Gastrocnemius medialis (tissue), 4 donors: ENCODE measurements around the gene CALHM2. TPM values are rescaled to one million over a fixed set of nuclear protein-coding genes. Genes with fewer than 3 reads are reported as not detected.
"Not testable (repeated sequence)": the region's sequence is repeated elsewhere in the genome, so short reads cannot be mapped to it uniquely, and the experiment has no call there.

Experiments used
- ATAC-seq, 2 donors: fragments of 150-250 bp; one replicate each; pipeline ENCODE4 v1.9.1; 2016
- DNase-seq, 2 donors: peaks; one replicate each; pipeline ENCODE4 v3.0.0-alpha.2; 2019
- H3K27ac ChIP-seq, 4 donors: fragments of 200-600 bp; sonication (generic); 1 replicate in 1 of 4; 2 replicates in 3 of 4; pipeline ENCODE4 v1.5.1; 2016 to 2018; ENCODE audit warnings: mild to moderate bottlenecking in 2 of 4, moderate library complexity in 1 of 4
- H3K27me3 ChIP-seq, 3 donors: fragments of 200-600 bp; sonication (generic) in 2 of 3; 1 replicate in 1 of 3; 2 replicates in 2 of 3; pipeline versions ENCODE4 v1.5.1 to v1.6.0; 2016 to 2019; ENCODE audit warnings: mild to moderate bottlenecking in 1 of 3, moderate library complexity in 1 of 3
- H3K36me3 ChIP-seq, 2 donors: fragments of 200-600 bp; sonication (generic) in 1 of 2; one replicate each; pipeline ENCODE4 v1.5.1; 2017 to 2018
- H3K4me1 ChIP-seq, 2 donors: fragments of 200-600 bp; sonication (generic) in 1 of 2; one replicate each; pipeline ENCODE4 v1.5.1; 2016 to 2017; ENCODE audit warnings: mild to moderate bottlenecking in 2 of 2
- H3K4me3 ChIP-seq, 4 donors: fragments of 200-600 bp; sonication (generic) in 3 of 4; 1 replicate in 1 of 4; 2 replicates in 3 of 4; pipeline ENCODE4 v1.5.1; 2016 to 2019; ENCODE audit warnings: mild to moderate bottlenecking in 2 of 4
- H3K9me3 ChIP-seq, 3 donors: fragments of 200-600 bp; sonication (generic) in 2 of 3; 1 replicate in 1 of 3; 2 replicates in 2 of 3; pipeline ENCODE4 v1.5.1; 2016 to 2019
- CTCF ChIP-seq, 5 experiments: fragments of 450-650 bp in 3 of 5; fragments of 200-600 bp in 2 of 5; sonication (generic) in 2 of 5; IDR thresholded peaks in 4 of 5; conservative IDR thresholded peaks in 1 of 5; 1 replicate in 4 of 5; 2 replicates in 1 of 5; pipeline ENCODE4 v1.5.1; 2016 to 2019; ENCODE audit warnings: antibody characterized with exemption in 5 of 5, mild to moderate bottlenecking in 3 of 5, moderate library complexity in 3 of 5
- POLR2A ChIP-seq, 2 donors: fragments of 450-650 bp; IDR thresholded peaks; one replicate each; pipeline ENCODE4 v1.6.1; 2017; ENCODE audit warnings: antibody characterized with exemption in 2 of 2, mild to moderate bottlenecking in 2 of 2, moderate library complexity in 2 of 2
- in situ Hi-C, 4 donors: fragments of 200-750 bp; cut with MboI; loops; one replicate each; pipeline versions ENCODE4 v1.15.0 to v1.8.0; 2017; ENCODE audit warnings: low sequenced_read_pairs in 4 of 4
- intact Hi-C: fragments of 100-400 bp; cut with DNase I; formaldehyde crosslinking; loops from one replicate; pipeline ENCODE4 v1.15.1; 2023; ENCODE audit warnings: low total_unique reads
- total RNA-seq, 4 donors: library from RNA; depleted of rRNA; stranded (reverse); fragments of >200 nt; gene quantifications; one replicate each; pipeline versions ENCODE4 v1.1.0 to v1.2.3, GENCODE V29; 2016

The CALHM2 gene
- total RNA-seq, 4 donors from 2014 or later = 8.9 to 19.8 (median 16.9) TPM

GRCh38 chr10:103419101-103419500 is 33.1 kb downstream of the CALHM2 start:
- H3K27me3 ChIP-seq = no peaks in the 10 kb centered on the region
- ATAC-seq = no peak
- no peak for DNase-seq
- in situ Hi-C loops (loop anchor here in 3 of 4 donors (5.0 to 25.0 kb wide), 5 partner anchors 63 to 268 kb away; no protein-coding TSS in a partner anchor), intact Hi-C loops (no loop called here)
- H3K9me3 ChIP-seq = no peaks in the 10 kb centered on the region
- no peak overlapping the region for H3K4me3 ChIP-seq
- no peak for TF ChIP-seq CTCF (IDR thresholded peaks at IDR 0.05 in 4 of 5, conservative IDR thresholded peaks at IDR 0.05 in 1 of 5)
- TF ChIP-seq POLR2A (IDR thresholded peaks at IDR 0.05) = no peak
- peaks cover 6 to 96% of the 10 kb centered on the region in 2 donors for H3K36me3 ChIP-seq
- no peak overlapping the region for H3K27ac ChIP-seq
- H3K4me1 ChIP-seq = no peaks in the 10 kb centered on the region

GRCh38 chr10:103417601-103418000 is 34.6 kb downstream of the CALHM2 start:
- DNase-seq (no peak), ATAC-seq (no peak)
- in situ Hi-C loops (loop anchor here in 3 of 4 donors (5.0 to 25.0 kb wide), 5 partner anchors 65 to 270 kb away; no protein-coding TSS in a partner anchor), intact Hi-C loops (loop anchor here (1.0 to 2.0 kb wide), 2 partner anchors 65 to 175 kb away; no protein-coding TSS in a partner anchor)
- Histone ChIP-seq H3K36me3 (peaks cover 6 to 96% of the 10 kb centered on the region in 2 donors), H3K27me3 (no peaks in the 10 kb centered on the region), H3K27ac (no peak overlapping the region), H3K4me1 (no peaks in the 10 kb centered on the region), H3K4me3 (no peak overlapping the region), H3K9me3 (no peaks in the 10 kb centered on the region)
- TF ChIP-seq POLR2A (IDR thresholded peaks at IDR 0.05) (no peak), CTCF (IDR thresholded peaks at IDR 0.05 in 4 of 5, conservative IDR thresholded peaks at IDR 0.05 in 1 of 5) (no peak)

GRCh38 chr10:103417148-103417469 is 35.1 kb downstream of the CALHM2 start:
- TF ChIP-seq CTCF (IDR thresholded peaks at IDR 0.05 in 4 of 5, conservative IDR thresholded peaks at IDR 0.05 in 1 of 5) = peak in 1 of 5 experiments; percentile 2
- H3K36me3 ChIP-seq = peaks cover 6 to 96% of the 10 kb centered on the region in 2 donors
- H3K27me3 ChIP-seq, H3K27ac ChIP-seq, H3K4me3 ChIP-seq, ATAC-seq, H3K9me3 ChIP-seq, H3K4me1 ChIP-seq, DNase-seq: not testable (repeated sequence)
- intact Hi-C loops (loop anchor here (1.0 to 2.0 kb wide), 2 partner anchors 65 to 176 kb away; no protein-coding TSS in a partner anchor), in situ Hi-C loops (loop anchor here in 3 of 4 donors (5.0 to 25.0 kb wide), 5 partner anchors 65 to 270 kb away; no protein-coding TSS in a partner anchor)

- Histone ChIP-seq H3K36me3 (peaks cover 6 to 99% of the 10 kb centered on the region in 2 donors), H3K9me3 (no peaks in the 10 kb centered on the region), H3K4me1 (no peaks in the 10 kb centered on the region), H3K27me3 (no peaks in the 10 kb centered on the region), H3K27ac (no peak overlapping the region), H3K4me3 (no peak overlapping the region)
- in situ Hi-C loops (loop anchor here in 3 of 4 donors (5.0 to 25.0 kb wide), 5 partner anchors 66 to 271 kb away; no protein-coding TSS in a partner anchor), intact Hi-C loops (loop anchor here (1.0 to 2.0 kb wide), 2 partner anchors 66 to 176 kb away; no protein-coding TSS in a partner anchor)
- DNase-seq (peak in 1 of 2 donors; percentile 51), ATAC-seq (peak; percentile 33 to 60)
- TF ChIP-seq CTCF (IDR thresholded peaks at IDR 0.05 in 4 of 5, conservative IDR thresholded peaks at IDR 0.05 in 1 of 5) (peak; percentile 23 to 71 (median 58)), POLR2A (IDR thresholded peaks at IDR 0.05) (no peak)
Measured at GRCh38 chr10:103416436-103417147, 35.6 kb downstream of the CALHM2 start.
